Ovary (tissue), 9 donors: ENCODE measurements around the gene CDCP1. TPM values are rescaled to one million over a fixed set of nuclear protein-coding genes. Genes with fewer than 3 reads are reported as not detected.

ENCODE experiments used
- DNase-seq, 5 donors: peaks; one replicate each; pipeline ENCODE4 v3.0.0-alpha.2; 2019 to 2020
- H3K27ac ChIP-seq, 2 donors: fragments of 200-600 bp; one replicate each; pipeline versions ENCODE4 v1.5.1 to v1.8.0; 2019 to 2022
- H3K27me3 ChIP-seq: fragments of 200-600 bp; one replicate; pipeline ENCODE4 v1.8.0; 2022
- H3K36me3 ChIP-seq: fragments of 200-600 bp; sonication (generic); one replicate; pipeline ENCODE4 v1.5.1; 2019
- H3K4me1 ChIP-seq: one replicate; pipeline ENCODE4 v1.8.1; 2013; ENCODE audit warnings: mild to moderate bottlenecking, moderate library complexity; ENCODE audit not compliant: insufficient read depth
- H3K4me3 ChIP-seq: fragments of 200-600 bp; sonication (generic); one replicate; pipeline ENCODE4 v1.5.1; 2017
- H3K9me3 ChIP-seq, 2 donors: fragments of 200-600 bp in 1 of 2; sonication (generic) in 1 of 2; one replicate each; pipeline versions ENCODE4 v1.5.1 to v1.8.1; 2013 to 2019; ENCODE audit warnings: mild to moderate bottlenecking in 1 of 2, moderate library complexity in 1 of 2
- CTCF ChIP-seq, 3 donors: fragments of 450-650 bp in 2 of 3; fragments of 200-600 bp in 1 of 3; IDR thresholded peaks; one replicate each; pipeline versions ENCODE4 v1.5.1 to v1.8.0; 2016 to 2022; ENCODE audit warnings: antibody characterized with exemption in 3 of 3, mild to moderate bottlenecking in 1 of 3
- EP300 ChIP-seq: sonication (generic); formaldehyde crosslinking; IDR thresholded peaks from one replicate; pipeline ENCODE4 v1.6.1; 2017; ENCODE audit warnings: antibody characterized with exemption
- POLR2A ChIP-seq: fragments of 450-650 bp; IDR thresholded peaks from one replicate; pipeline ENCODE4 v1.6.1; 2017; ENCODE audit warnings: antibody characterized with exemption, mild to moderate bottlenecking, moderate library complexity
- WGBS, 3 donors: extraction: QIAGEN DNeasy Blood & Tissue Kit in 1 of 3; methylation state at CpG; one replicate each; pipeline versions ENCODE4 v1.1.5 to v1.1.7; 2013 to 2017; 5-methylcytosine and 5-hydroxymethylcytosine counted together
- intact Hi-C, 4 donors: fragments of 100-400 bp; cut with DNase I; formaldehyde crosslinking; loops; one replicate each; pipeline versions ENCODE4 v1.11.0 to v1.15.1; 2022 to 2023
- polyA plus RNA-seq, 2 donors: library from polyadenylated mRNA; stranded (reverse); fragments of 200-250 nt in 1 of 2; fragments of 350-450 nt in 1 of 2; fragmentation: Illumina TruSeq in 1 of 2; extraction: RNeasy Lipid Tissue Mini Kit (QIAGEN cat#74804) in 1 of 2; gene quantifications; one replicate each; pipeline ENCODE4 v1.2.3, GENCODE V29; 2013 to 2014
- total RNA-seq, 7 donors: library from RNA; depleted of rRNA in 2 of 7; stranded (reverse); fragments of >200 nt in 2 of 7; fragmentation: NEBNext Ultra II Directional in 3 of 7; extraction: Animal tissue kit (Norgen Biotek cat#: 25700) in 3 of 7; gene quantifications; one replicate each; pipeline versions ENCODE4 v1.1.0 to v1.2.4, GENCODE V29; 2016 to 2023
- donor health status: DM: no; HTN: no; CAD: no; lungs with moderate emphysema.
- donor health status: DM: no; HTN: no; CAD: no.
- donor health status: Bipolar disorder and iron deficiency.
- donor health status: DM: yes; HTN: yes; CAD: no.
- donor health status: DM: no; HTN: no; CAD: no.
- donor health status: DM: yes; HTN: yes; CAD: no.

The CDCP1 gene
- total and polyA plus RNA-seq, 9 donors, result 0.12 to 14.4 (median 1.7) TPM

- no peak overlapping the region for H3K4me3 ChIP-seq
- DNase-seq, result no peak
- no peaks in the 10 kb centered on the region for H3K36me3 ChIP-seq
- H3K27ac ChIP-seq, result no peak overlapping the region
- intact Hi-C loops, result no loop called here
- 68 to 90% (median 70%) methylated on average over 1 of the region's 1 CpG for WGBS, 3 donors
- no peaks in the 10 kb centered on the region for H3K4me1 ChIP-seq
- no peaks in the 10 kb centered on the region for H3K27me3 ChIP-seq
- H3K9me3 ChIP-seq, result no peaks in the 10 kb centered on the region
- TF ChIP-seq CTCF (IDR thresholded peaks at IDR 0.05) (no peak), EP300 (no peak), POLR2A (no peak)
These were observed 61.8 kb downstream of the CDCP1 start for GRCh38 chr3:45084361-45084760.

DNA sequence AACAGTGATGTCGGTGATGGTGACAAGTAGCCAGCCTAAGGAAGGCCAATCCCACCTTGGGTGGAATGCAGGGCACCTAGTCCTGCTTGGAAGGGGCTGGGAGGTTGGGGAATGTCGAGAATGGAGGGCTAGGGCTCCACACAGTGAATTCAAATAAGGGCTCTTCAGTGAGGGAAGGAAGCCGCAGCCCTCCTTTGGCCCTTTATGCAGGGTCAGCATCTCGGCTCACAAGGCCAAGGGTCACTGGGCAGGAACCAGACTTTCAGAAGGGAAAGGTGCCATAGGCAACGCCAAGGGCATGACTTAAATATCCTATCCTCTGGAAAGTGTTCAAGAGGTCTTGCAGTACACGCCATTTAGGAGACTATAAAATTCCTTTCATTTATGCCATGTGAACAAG lies 63.2 kb downstream of the CDCP1 start:
- Histone ChIP-seq H3K27ac (no peak overlapping the region), H3K27me3 (no peaks in the 10 kb centered on the region), H3K9me3 (no peaks in the 10 kb centered on the region), H3K4me1 (no peaks in the 10 kb centered on the region), H3K4me3 (no peak overlapping the region), H3K36me3 (no peaks in the 10 kb centered on the region)
- no peak for DNase-seq
- 85 to 89% (median 87%) methylated on average over 6 of the region's 6 CpGs for WGBS, 3 donors
- no peak for TF ChIP-seq POLR2A
- intact Hi-C loops, result no loop called here

- H3K4me1 ChIP-seq, result no peaks in the 10 kb centered on the region
- no peak overlapping the region for H3K4me3 ChIP-seq
- no peaks in the 10 kb centered on the region for H3K9me3 ChIP-seq
- 29 to 40% (median 36%) methylated on average over 5 of the region's 5 CpGs for WGBS, 3 donors
- H3K27me3 ChIP-seq, result no peaks in the 10 kb centered on the region
- H3K27ac ChIP-seq, result no peak overlapping the region
- no peak for TF ChIP-seq CTCF (IDR thresholded peaks at IDR 0.05)
- no peak for TF ChIP-seq EP300
- TF ChIP-seq POLR2A, result no peak
- no peaks in the 10 kb centered on the region for H3K36me3 ChIP-seq
- intact Hi-C loops, result no loop called here
- no peak for DNase-seq
These were observed 64.0 kb downstream of the CDCP1 start for GRCh38 chr3:45082142-45082538.

- intact Hi-C loops, result no loop called here
- DNase-seq, result no peak
- TF ChIP-seq POLR2A (no peak), CTCF (IDR thresholded peaks at IDR 0.05) (no peak), EP300 (no peak)
- 59 to 67% (median 61%) methylated on average over 2 of the region's 2 CpGs for WGBS, 3 donors
- H3K9me3 ChIP-seq, result no peaks in the 10 kb centered on the region
- no peaks in the 10 kb centered on the region for H3K36me3 ChIP-seq
- H3K4me3 ChIP-seq, result no peak overlapping the region
- no peaks in the 10 kb centered on the region for H3K27me3 ChIP-seq
- H3K4me1 ChIP-seq, result no peaks in the 10 kb centered on the region
- H3K27ac ChIP-seq, result no peak overlapping the region
These were observed 64.6 kb downstream of the CDCP1 start for GRCh38 chr3:45081506-45082141.

DNA sequence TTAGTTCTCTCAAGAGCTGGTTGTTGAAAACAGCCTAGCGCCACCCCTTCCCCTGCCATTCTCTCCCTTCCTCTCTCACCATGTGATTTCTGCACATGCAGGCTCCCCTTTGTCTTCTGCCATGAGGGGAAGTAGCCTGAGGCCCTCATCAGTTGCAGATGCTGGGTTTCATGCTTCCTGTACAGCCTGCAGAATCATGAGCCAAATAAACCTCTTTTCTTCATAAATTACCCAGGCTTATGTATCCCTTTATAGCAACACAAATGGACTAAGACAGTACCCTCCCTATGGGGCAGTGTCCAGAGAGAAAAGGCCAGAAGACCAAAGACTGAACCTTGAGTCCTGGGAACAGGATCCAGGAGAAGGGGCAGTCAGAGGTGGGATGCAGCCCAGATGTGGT lies 65.4 kb downstream of the CDCP1 start:
- DNase-seq, result no peak
- 84 to 91% (median 86%) methylated on average over 1 of the region's 1 CpG for WGBS, 3 donors
- no peaks in the 10 kb centered on the region for H3K36me3 ChIP-seq
- H3K4me3 ChIP-seq, result no peak overlapping the region
- no peaks in the 10 kb centered on the region for H3K4me1 ChIP-seq
- H3K27me3 ChIP-seq, result no peaks in the 10 kb centered on the region
- H3K27ac ChIP-seq, result no peak overlapping the region
- intact Hi-C loops, result no loop called here
- TF ChIP-seq EP300 (no peak), POLR2A (no peak)
- no peaks in the 10 kb centered on the region for H3K9me3 ChIP-seq
